SK-N-MC (cell line): ENCODE measurements around the gene NDUFS5.

Source experiments
- DNase-seq: peaks from one replicate; pipeline ENCODE4 v3.0.0-alpha.2; 2011; ENCODE audit warnings: low read depth, low spot score
- H3K27ac ChIP-seq: fragments of 200-600 bp; sonication (generic); 2 replicates; pipeline ENCODE4 v1.5.1; 2016; ENCODE audit warnings: mixed run types
- H3K36me3 ChIP-seq: fragments of 200-600 bp; sonication (generic); 2 replicates; pipeline ENCODE4 v1.6.1; 2017; ENCODE audit warnings: antibody characterized with exemption, low read length, mixed read lengths; ENCODE audit not compliant: insufficient read depth
- H3K4me3 ChIP-seq: fragments of 200-600 bp; sonication (generic); 2 replicates; pipeline ENCODE4 v1.5.1; 2016
- H3K9ac ChIP-seq: fragments of 200-600 bp; sonication (generic); 2 replicates; pipeline ENCODE4 v1.8.0; 2017; ENCODE audit warnings: mixed run types, mixed read lengths; ENCODE audit not compliant: insufficient read length
- H3K9me3 ChIP-seq: fragments of 200-600 bp; sonication (generic); 2 replicates; pipeline ENCODE4 v1.6.1; 2017; ENCODE audit warnings: low read depth, mild to moderate bottlenecking, antibody characterized with exemption, low read length, moderate library complexity, mixed read lengths
- EZH2 ChIP-seq: fragments of 200-600 bp; sonication (generic); IDR thresholded peaks from one replicate; pipeline ENCODE4 v1.6.1; 2017; ENCODE audit warnings: antibody characterized with exemption
- FOXP2 ChIP-seq: optimal IDR thresholded peaks from 2 replicates; pipeline ENCODE3; 2011; ENCODE audit warnings: mild to moderate bottlenecking, moderate library complexity; ENCODE audit not compliant: insufficient read depth; ENCODE audit errors: extremely low read length, control extremely low read depth
- POLR2AphosphoS5 ChIP-seq: IDR thresholded peaks from 2 replicates; pipeline ENCODE4 v1.6.1; 2012; ENCODE audit warnings: mild to moderate bottlenecking, low read depth, low read length, borderline replicate concordance

The NDUFS5 gene

GRCh38 chr1:38992412-38993111 is 33.6 kb upstream of the NDUFS5 start:
- peak overlapping the region; percentile 99 for H3K4me3 ChIP-seq
- no peaks in the 10 kb centered on the region for H3K9me3 ChIP-seq
- peak overlapping the region; percentile 55; the same call in 1 of the 2 replicates for H3K27ac ChIP-seq
- TF ChIP-seq FOXP2 (no peak), POLR2AphosphoS5 (no peak)
- H3K9ac ChIP-seq: peak overlapping the region; percentile 93
- H3K36me3 ChIP-seq: peaks cover 48% of the 10 kb centered on the region
- no peak for DNase-seq

GRCh38 chr1:38994196-38994595 is 32.0 kb upstream of the NDUFS5 start:
- TF ChIP-seq EZH2 (no peak), FOXP2 (no peak), POLR2AphosphoS5 (no peak)
- Histone ChIP-seq H3K9me3 (no peaks in the 10 kb centered on the region), H3K9ac (no peak overlapping the region), H3K4me3 (no peak overlapping the region), H3K27ac (no peak overlapping the region), H3K36me3 (peaks cover 64% of the 10 kb centered on the region)
- no peak for DNase-seq

- Histone ChIP-seq H3K4me3 (no peak overlapping the region), H3K27ac (no peak overlapping the region), H3K9ac (no peak overlapping the region), H3K9me3 (no peaks in the 10 kb centered on the region), H3K36me3 (peaks cover 95% of the 10 kb centered on the region)
- DNase-seq: no peak
- TF ChIP-seq FOXP2: no peak
- no peak for TF ChIP-seq EZH2
- TF ChIP-seq POLR2AphosphoS5: no peak
These were observed 28.9 kb upstream of the NDUFS5 start for GRCh38 chr1:38997034-38997900.

GRCh38 chr1:38997901-38998190 is 28.3 kb upstream of the NDUFS5 start:
- no peak overlapping the region for H3K4me3 ChIP-seq
- peaks cover 97% of the 10 kb centered on the region for H3K36me3 ChIP-seq
- no peak overlapping the region for H3K27ac ChIP-seq
- no peak overlapping the region for H3K9ac ChIP-seq
- no peak for TF ChIP-seq FOXP2
- TF ChIP-seq POLR2AphosphoS5: no peak
- no peak for TF ChIP-seq EZH2
- DNase-seq: no peak
- H3K9me3 ChIP-seq: no peaks in the 10 kb centered on the region

- no peak for TF ChIP-seq FOXP2
- no peak for TF ChIP-seq EZH2
- TF ChIP-seq POLR2AphosphoS5: no peak
- peaks cover 99% of the 10 kb centered on the region for H3K36me3 ChIP-seq
- no peaks in the 10 kb centered on the region for H3K9me3 ChIP-seq
- no peak overlapping the region for H3K9ac ChIP-seq
- H3K27ac ChIP-seq: no peak overlapping the region
- no peak for DNase-seq
- H3K4me3 ChIP-seq: no peak overlapping the region
These were observed 24.4 kb upstream of the NDUFS5 start for GRCh38 chr1:39001516-39002421.

- no peak overlapping the region for H3K27ac ChIP-seq
- H3K4me3 ChIP-seq: no peak overlapping the region
- no peak for DNase-seq
- no peaks in the 10 kb centered on the region for H3K9me3 ChIP-seq
- no peak for TF ChIP-seq POLR2AphosphoS5
- no peak for TF ChIP-seq FOXP2
- no peak for TF ChIP-seq EZH2
- H3K9ac ChIP-seq: no peak overlapping the region
- peaks cover 100% of the 10 kb centered on the region for H3K36me3 ChIP-seq
These were observed 22.9 kb upstream of the NDUFS5 start for GRCh38 chr1:39003281-39003680.

GRCh38 chr1:39003794-39004193 is 22.4 kb upstream of the NDUFS5 start:
- TF ChIP-seq EZH2 (no peak), FOXP2 (no peak), POLR2AphosphoS5 (no peak)
- Histone ChIP-seq H3K9me3 (no peaks in the 10 kb centered on the region), H3K27ac (no peak overlapping the region), H3K4me3 (no peak overlapping the region), H3K36me3 (peaks cover 100% of the 10 kb centered on the region), H3K9ac (no peak overlapping the region)
- DNase-seq: no peak

- no peak for DNase-seq
These were observed 19.9 kb upstream of the NDUFS5 start for GRCh38 chr1:39006287-39006686.

More at GRCh38 chr1:39006287-39006686, 19.9 kb upstream of the NDUFS5 start:
- TF ChIP-seq FOXP2 (no peak), EZH2 (no peak), POLR2AphosphoS5 (no peak)
- Histone ChIP-seq H3K36me3 (peaks cover 86% of the 10 kb centered on the region), H3K27ac (no peak overlapping the region), H3K9me3 (no peaks in the 10 kb centered on the region), H3K4me3 (no peak overlapping the region), H3K9ac (no peak overlapping the region)
